Sciatic nerve (tissue), 2 donors: ENCODE results near the gene VEGFD. TPM values are rescaled to one million over a fixed set of nuclear protein-coding genes. Genes with fewer than 3 reads are reported as not detected.

Experiments
- ATAC-seq: fragments of 200-7000 bp; cut with Tn5 transposase; one replicate; pipeline ENCODE4 v1.9.1; 2020; ENCODE audit warnings: mild to moderate bottlenecking, moderate library complexity
- DNase-seq: peaks from one replicate; pipeline ENCODE4 v3.0.0-alpha.2; 2020; ENCODE audit warnings: low spot score
- intact Hi-C: fragments of 100-400 bp; cut with DNase I; formaldehyde crosslinking; loops from one replicate; pipeline ENCODE4 v1.14.2; 2022
- total RNA-seq: library from RNA; stranded (reverse); fragmentation: NEBNext Ultra II Directional; extraction: Animal tissue kit (Norgen Biotek cat#: 25700); gene quantifications from one replicate; pipeline ENCODE4 v1.2.1, GENCODE V29; 2021
- donor health status: DM: no; HTN: no; CAD: no.
- donor health status: DM: no; HTN: no; CAD: no.

The VEGFD gene, protein sequence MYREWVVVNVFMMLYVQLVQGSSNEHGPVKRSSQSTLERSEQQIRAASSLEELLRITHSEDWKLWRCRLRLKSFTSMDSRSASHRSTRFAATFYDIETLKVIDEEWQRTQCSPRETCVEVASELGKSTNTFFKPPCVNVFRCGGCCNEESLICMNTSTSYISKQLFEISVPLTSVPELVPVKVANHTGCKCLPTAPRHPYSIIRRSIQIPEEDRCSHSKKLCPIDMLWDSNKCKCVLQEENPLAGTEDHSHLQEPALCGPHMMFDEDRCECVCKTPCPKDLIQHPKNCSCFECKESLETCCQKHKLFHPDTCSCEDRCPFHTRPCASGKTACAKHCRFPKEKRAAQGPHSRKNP
- total RNA-seq: 4.6 TPM

DNA sequence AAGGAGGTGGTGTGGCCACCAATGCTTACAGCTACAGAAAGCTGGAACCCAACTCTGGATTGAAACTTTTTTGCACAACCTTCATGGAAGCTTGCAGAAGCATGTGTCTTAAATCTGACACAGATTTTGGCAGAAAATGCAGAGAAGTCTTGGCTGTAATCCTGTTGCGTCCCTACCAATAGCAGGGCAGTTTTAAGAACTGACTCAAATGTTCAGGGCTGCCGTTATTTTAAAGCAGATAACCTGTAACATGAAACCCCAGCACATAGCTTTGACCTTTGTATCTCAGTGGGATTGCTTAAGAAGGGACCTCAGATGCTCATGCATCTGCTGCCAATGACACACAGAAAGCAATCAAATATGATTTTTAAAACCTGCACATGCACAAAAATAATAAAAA lies at the start of gene VEGFD:
TSS of gene VEGFD (minus strand) at position 110 of the 400 bp plus-strand sequence. CDS start 467 bp downstream, outside the sequence.
- no peak for DNase-seq
- no peak for ATAC-seq
- intact Hi-C loops: no loop called here

DNA sequence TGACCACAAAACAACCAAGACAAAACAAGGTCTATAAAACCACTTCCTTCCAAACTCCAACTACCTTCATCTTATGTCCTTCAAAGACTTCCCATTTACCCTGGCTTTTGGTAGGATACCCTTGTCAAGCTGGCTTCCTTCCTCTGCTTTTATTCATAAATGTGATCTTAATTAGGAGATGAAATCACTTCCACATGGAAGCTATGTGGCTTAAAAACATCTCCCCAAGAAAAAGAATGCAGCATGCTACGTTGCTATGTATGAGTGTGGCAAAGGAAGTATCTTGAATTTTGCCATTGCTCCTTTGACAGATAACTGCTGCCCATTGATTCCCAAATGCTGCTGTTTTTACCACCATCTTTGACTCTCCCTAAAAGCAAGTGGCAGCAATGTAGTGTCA lies 46.4 kb upstream of the VEGFD start:
- DNase-seq: no peak
- ATAC-seq: no peak
- intact Hi-C loops: no loop called here

- DNase-seq (no peak), ATAC-seq (no peak)
- intact Hi-C loops: no loop called here
Observed at GRCh38 chrX:15430076-15430475, 45.9 kb upstream of the VEGFD start.

- DNase-seq (no peak), ATAC-seq (no peak)
- intact Hi-C loops: no loop called here
Observed at GRCh38 chrX:15425024-15425423, 40.8 kb upstream of the VEGFD start.

- DNase-seq (no peak), ATAC-seq (no peak)
- intact Hi-C loops: no loop called here
Observed at GRCh38 chrX:15418707-15419181, 34.5 kb upstream of the VEGFD start.

DNA sequence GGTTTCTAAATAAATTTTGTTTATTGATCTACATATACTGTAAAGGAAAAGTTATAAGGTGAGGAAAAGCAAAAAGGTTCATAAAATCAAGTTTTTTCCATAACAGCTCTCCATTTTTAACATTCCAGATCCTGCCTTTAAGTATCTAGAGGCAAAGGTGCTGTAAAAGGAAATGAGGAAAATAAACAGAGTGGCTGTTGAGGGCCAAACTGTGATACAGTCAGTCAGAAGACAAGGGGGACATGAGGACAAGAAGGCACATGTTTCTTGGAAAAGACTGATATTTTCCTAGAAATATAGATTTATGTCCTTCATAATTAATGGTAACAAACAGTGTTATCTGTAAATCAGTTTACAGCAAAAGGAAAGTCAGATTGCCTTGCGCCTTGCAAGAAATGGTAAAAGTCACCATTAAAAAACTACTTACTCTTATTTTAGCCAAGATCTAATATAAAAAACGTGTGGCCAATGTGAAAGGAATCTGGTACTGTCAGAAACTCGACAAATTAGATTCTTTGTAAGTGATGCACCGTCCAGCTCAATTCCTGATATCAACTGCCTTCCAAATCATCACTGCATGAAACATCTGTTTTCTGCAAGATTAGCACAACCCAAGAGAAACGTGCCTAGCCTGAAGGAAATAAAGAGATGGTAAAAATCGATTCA lies 34.0 kb upstream of the VEGFD start:
- DNase-seq: no peak
- intact Hi-C loops: no loop called here
- ATAC-seq: peak; percentile 39

DNA sequence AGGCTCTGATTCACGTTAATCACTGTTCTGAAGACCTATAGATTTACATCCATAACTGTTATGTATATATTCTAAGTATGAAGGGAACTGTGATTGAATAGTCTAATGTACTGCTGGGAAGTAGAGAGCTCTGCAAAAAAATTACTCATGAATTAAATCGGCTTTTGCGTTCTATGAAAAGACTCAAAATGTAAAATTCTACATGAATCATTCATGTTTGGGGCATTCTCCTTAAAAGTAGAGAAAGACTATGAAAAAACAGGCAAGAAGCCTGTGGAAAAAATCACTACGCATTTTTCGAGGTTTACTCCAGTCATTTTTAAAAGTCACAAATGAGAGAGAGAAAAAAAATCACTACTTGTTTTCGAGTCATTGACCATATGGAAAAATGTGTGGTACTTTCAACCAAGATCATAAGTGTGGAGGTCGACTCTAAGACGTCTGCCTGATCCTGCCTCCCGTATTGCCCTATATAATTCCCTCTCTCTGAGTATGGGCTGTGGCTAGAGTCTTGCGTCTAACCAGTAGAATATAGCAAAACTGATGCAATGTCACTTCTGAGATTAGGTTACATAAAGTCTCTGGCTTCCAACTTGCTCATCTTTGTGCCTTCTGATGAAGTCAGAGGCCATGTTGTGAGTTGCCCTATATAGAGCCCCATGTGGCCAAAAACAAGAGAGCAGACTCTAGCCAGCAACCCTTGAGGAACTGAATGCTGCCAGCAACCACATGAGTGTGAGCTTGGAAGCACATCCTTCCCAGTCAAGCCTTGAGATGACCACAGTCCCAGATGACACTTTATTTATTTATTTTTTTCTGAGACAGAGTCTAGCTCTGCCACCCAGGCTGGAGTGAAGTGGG lies 32.1 kb upstream of the VEGFD start:
- intact Hi-C loops: no loop called here
- ATAC-seq (no peak), DNase-seq (no peak)

GRCh38 chrX:15413101-15413500 lies 28.9 kb upstream of the VEGFD start:
- no peak for DNase-seq
- intact Hi-C loops: no loop called here
- ATAC-seq: peak; percentile 74

DNA sequence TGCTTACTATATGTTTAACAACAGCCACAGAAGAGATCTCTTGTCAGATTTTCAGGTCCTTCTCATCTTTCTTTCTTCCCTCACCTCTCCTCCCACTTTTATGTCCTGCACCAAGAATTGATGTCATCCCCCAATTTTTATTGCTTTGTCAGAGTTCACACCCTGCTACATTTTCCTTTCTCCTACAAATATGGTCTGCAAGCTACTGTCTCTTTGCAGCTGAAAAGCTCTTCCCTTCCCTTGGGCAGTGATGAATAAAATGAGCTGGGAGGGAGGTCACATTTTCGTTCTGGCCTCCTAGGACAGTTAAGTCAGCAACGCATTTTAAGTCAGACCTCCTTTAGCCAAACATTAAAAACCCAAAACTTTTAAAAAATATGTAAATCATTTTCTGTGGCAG lies 26.7 kb upstream of the VEGFD start:
- intact Hi-C loops: no loop called here
- DNase-seq (no peak), ATAC-seq (no peak)

DNA sequence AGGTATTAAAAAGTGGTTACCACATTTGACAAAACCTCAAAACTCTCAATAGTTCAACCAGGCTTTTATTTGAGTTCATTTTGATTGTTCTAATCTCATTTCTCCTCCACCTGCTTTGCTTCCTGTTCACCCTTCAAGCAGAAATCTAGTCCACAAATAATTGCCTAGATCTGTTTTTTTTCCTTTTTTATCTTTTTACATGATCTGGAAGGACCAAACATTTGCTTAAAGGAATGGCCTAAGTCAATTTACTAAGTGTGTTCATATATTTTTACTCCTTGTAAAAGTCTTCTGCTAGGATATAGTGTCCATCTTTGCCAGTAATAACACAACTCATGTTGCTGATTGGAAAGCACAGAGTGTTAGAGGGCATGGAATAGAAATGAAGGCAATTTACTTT lies 26.2 kb upstream of the VEGFD start:
- ATAC-seq (no peak), DNase-seq (no peak)
- intact Hi-C loops: no loop called here

GRCh38 chrX:15405846-15406245 lies 21.6 kb upstream of the VEGFD start:
- no peak for DNase-seq
- intact Hi-C loops: no loop called here
- no peak for ATAC-seq

GRCh38 chrX:15404401-15405096 lies 20.3 kb upstream of the VEGFD start:
- intact Hi-C loops: no loop called here
- ATAC-seq (peak; percentile 95), DNase-seq (no peak)

- intact Hi-C loops: no loop called here
- DNase-seq: no peak
- no peak for ATAC-seq
Observed at GRCh38 chrX:15401378-15401777, 17.2 kb upstream of the VEGFD start.

GRCh38 chrX:15399962-15400391 lies 15.8 kb upstream of the VEGFD start:
- peak; percentile 52 for ATAC-seq
- intact Hi-C loops: no loop called here

GRCh38 chrX:15398874-15399273 lies 14.7 kb upstream of the VEGFD start:
- intact Hi-C loops: no loop called here
- ATAC-seq: no peak

More at GRCh38 chrX:15399962-15400391, 15.8 kb upstream of the VEGFD start:
- no peak for DNase-seq

DNA sequence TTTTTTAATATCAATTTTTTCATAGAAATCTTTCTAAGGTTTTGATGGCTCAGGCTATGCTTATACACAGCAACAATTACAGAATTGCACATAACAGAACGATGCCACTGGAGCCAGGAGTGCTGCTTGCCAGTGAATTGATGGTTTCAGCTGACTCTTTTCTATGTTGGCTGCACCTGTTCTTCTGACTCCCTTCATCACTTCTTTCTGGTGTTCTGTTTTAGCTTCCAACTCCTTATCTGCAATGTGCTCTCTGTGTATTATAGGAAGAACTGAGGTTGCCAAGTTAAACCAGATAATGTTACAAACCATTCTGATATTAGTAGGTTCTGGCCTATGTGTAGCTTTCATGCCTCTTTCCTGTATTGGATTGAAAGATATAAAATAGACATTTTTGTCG lies 11.6 kb upstream of the VEGFD start:
- intact Hi-C loops: no loop called here
- DNase-seq (no peak), ATAC-seq (no peak)

More at GRCh38 chrX:15398874-15399273, 14.7 kb upstream of the VEGFD start:
- DNase-seq: no peak

- intact Hi-C loops: no loop called here
- ATAC-seq: no peak
- DNase-seq: no peak
Observed at GRCh38 chrX:15391850-15392249, 7.6 kb upstream of the VEGFD start.

DNA sequence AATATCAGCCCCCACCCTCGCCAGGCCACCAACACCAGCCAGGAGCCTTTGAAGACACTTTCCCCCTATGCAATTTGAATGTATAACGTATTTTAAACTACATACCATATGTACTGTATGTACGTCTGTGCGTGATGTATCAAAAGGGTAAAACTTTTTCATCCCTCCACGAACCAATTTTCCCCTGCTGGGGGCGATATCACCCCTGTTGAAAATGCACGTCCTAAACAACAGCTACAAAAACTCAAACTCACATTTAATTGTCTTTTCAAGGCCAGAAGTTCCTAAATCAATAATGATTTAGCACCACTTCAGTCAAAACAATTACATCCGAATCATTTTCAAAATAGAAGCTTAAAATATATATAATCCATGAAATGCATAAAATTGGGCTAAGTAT lies 1.4 kb downstream of the VEGFD start:
- DNase-seq (no peak), ATAC-seq (no peak)
- intact Hi-C loops: no loop called here

DNA sequence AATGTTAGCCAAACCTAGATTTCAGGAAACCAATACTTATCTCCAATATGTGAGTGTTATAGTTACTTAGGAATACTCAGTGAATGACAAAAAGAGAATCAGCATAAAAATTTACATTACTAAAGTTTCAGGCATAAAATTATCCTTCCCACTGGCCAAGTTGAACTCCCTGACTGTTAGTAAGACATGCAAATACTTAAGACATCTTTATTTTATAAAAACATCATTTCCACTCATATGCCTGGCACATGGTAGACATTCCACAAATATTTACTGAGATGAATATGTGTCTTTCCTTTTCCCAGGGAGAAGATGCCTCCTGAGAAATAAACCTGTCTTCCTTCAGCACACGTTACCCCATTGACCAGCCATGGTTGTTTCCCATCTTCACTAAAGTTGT lies 7.3 kb downstream of the VEGFD start:
- intact Hi-C loops: no loop called here

More for the DNA sequence above, 7.3 kb downstream of the VEGFD start:
- ATAC-seq (no peak), DNase-seq (no peak)
